HepG2 (cell line): ENCODE data around the gene CD300A. TPM values are rescaled to one million over a fixed set of nuclear protein-coding genes. Genes with fewer than 3 reads are reported as not detected.

ENCODE experiments used
- ATAC-seq: fragments of 200-7000 bp; cut with Tn5 transposase; 3 replicates; pipeline ENCODE4 v1.9.1; 2020; ENCODE audit warnings: mild to moderate bottlenecking, moderate library complexity
- BruUV-seq: library from RNA; stranded (reverse); fragments of 400-500 nt; replicated peaks from 2 replicates; lab custom pipeline; 2021; lab: Mats Ljungman, UMichigan
- CTCF ChIA-PET: fragments of 300-600 bp; formaldehyde crosslinking; extraction: SDS; loops from one replicate; lab custom pipeline; 2021; ENCODE audit warnings: low total read pairs, inconsistent platforms, low intra/inter-chr PET ratio; lab: Yijun Ruan, JAX
- POLR2A ChIA-PET: fragments of 350-600 bp; sonication (Branson Sonifier 250); formaldehyde crosslinking; loops from one replicate; lab custom pipeline; 2020; ENCODE audit warnings: antibody characterized with exemption, inconsistent platforms; lab: Yijun Ruan, JAX
- DNase-seq: peaks from one replicate; pipeline ENCODE4 v3.0.0-alpha.2; 2015; ENCODE audit warnings: low spot score
- FAIRE-seq: peaks from 3 replicates; lab custom pipeline; 2011; peaks lifted over from hg19 to GRCh38; lab: Jason Lieb, UNC
- H2AFZ ChIP-seq: one replicate; pipeline ENCODE4 v1.6.1; 2011; ENCODE audit warnings: low read length, inconsistent platforms
- H3K27ac ChIP-seq: fragments of 300-600 bp; 3 replicates; pipeline ENCODE4 v1.8.0; 2011; ENCODE audit warnings: mixed run types, mild to moderate bottlenecking, mixed read lengths, low read length, inconsistent platforms; ENCODE audit not compliant: insufficient read depth; ENCODE audit errors: extremely low read length
- H3K27me3 ChIP-seq, 2 experiments: fragments of 200-600 bp in 1 of 2; 2 replicates in 1 of 2; 3 replicates in 1 of 2; pipeline versions ENCODE4 v1.6.0 to v1.8.0; 2011; ENCODE audit warnings: low read length in 2 of 2, mild to moderate bottlenecking in 2 of 2, moderate library complexity in 2 of 2, inconsistent platforms in 1 of 2; ENCODE audit not compliant: insufficient read depth in 2 of 2, control insufficient read depth in 1 of 2
- H3K36me3 ChIP-seq, 2 experiments: fragments of 200-600 bp in 1 of 2; replicated peaks in 1 of 2; 2 replicates in 1 of 2; 3 replicates in 1 of 2; pipeline versions ENCODE4 v1.5.1 to v1.8.0; 2011; ENCODE audit warnings: low read length in 2 of 2, inconsistent platforms in 1 of 2; ENCODE audit not compliant: insufficient read depth in 2 of 2, control insufficient read depth in 1 of 2
- H3K4me1 ChIP-seq: 2 replicates; pipeline ENCODE4 v1.5.1; 2012; ENCODE audit warnings: low read length, inconsistent platforms; ENCODE audit not compliant: insufficient read depth
- H3K4me2 ChIP-seq: 2 replicates; pipeline ENCODE4 v1.6.0; 2011; ENCODE audit warnings: low read depth, low read length, inconsistent platforms
- H3K4me3 ChIP-seq, 3 experiments: fragments of 200-600 bp in 1 of 3; sonication (generic), shearing (Covaris generic) in 1 of 3; replicated peaks in 1 of 3; 2 replicates each; pipeline ENCODE4 v1.5.1; 2011 to 2016; ENCODE audit warnings: low read length in 3 of 3, inconsistent platforms in 2 of 3, low read depth in 2 of 3, mild to moderate bottlenecking in 2 of 3, control low read depth in 1 of 3, mixed read lengths in 1 of 3; ENCODE audit not compliant: insufficient read depth in 1 of 3
- H3K79me2 ChIP-seq: one replicate; pipeline ENCODE4 v1.6.1; 2011; ENCODE audit warnings: low read length, inconsistent platforms; ENCODE audit not compliant: insufficient read depth
- H3K9ac ChIP-seq: 2 replicates; pipeline ENCODE4 v1.6.0; 2011; ENCODE audit warnings: mild to moderate bottlenecking, low read depth, low read length, inconsistent platforms; ENCODE audit not compliant: insufficient read depth
- H3K9me3 ChIP-seq: 2 replicates; pipeline ENCODE4 v1.5.1; 2012; ENCODE audit warnings: mild to moderate bottlenecking, low read length
- H4K20me1 ChIP-seq: 2 replicates; pipeline ENCODE4 v1.6.0; 2011; ENCODE audit warnings: inconsistent platforms, mild to moderate bottlenecking, low read length, moderate library complexity; ENCODE audit not compliant: insufficient read depth
- CSRNP1 ChIP-seq: sonication (generic); formaldehyde crosslinking; IDR thresholded peaks from 2 replicates; pipeline ENCODE4 v1.8.1; 2023; ENCODE audit warnings: mild to moderate bottlenecking, missing genetic modification reagents
- ISL2 ChIP-seq: sonication (generic); formaldehyde crosslinking; IDR thresholded peaks from 2 replicates; pipeline ENCODE4 v1.5.0; 2020; ENCODE audit warnings: missing genetic modification reagents
- NR1H2 ChIP-seq: sonication (generic); formaldehyde crosslinking; IDR thresholded peaks from 2 replicates; pipeline ENCODE4 v1.8.1; 2022; ENCODE audit warnings: low read depth, missing genetic modification reagents, borderline replicate concordance
- TAF1 ChIP-seq: sonication (generic); formaldehyde crosslinking; IDR thresholded peaks from 2 replicates; pipeline ENCODE4 v1.4.0; 2020; ENCODE audit warnings: missing genetic modification reagents
- TEAD3 ChIP-seq: optimal IDR thresholded peaks from 2 replicates; pipeline ENCODE3; 2016; ENCODE audit warnings: borderline replicate concordance
- ZNF263 ChIP-seq: sonication (generic); formaldehyde crosslinking; IDR thresholded peaks from 2 replicates; pipeline ENCODE4 v1.4.0; 2020; ENCODE audit warnings: missing genetic modification reagents
- ZNF773 ChIP-seq: sonication (generic); formaldehyde crosslinking; IDR thresholded peaks from 2 replicates; pipeline ENCODE4 v1.4.0; 2020; ENCODE audit warnings: missing genetic modification reagents, borderline replicate concordance
- ZSCAN25 ChIP-seq: sonication (generic); formaldehyde crosslinking; IDR thresholded peaks from 2 replicates; pipeline ENCODE4 v1.8.0; 2022; ENCODE audit warnings: mild to moderate bottlenecking, missing genetic modification reagents
- WGBS: methylation state at CpG from one replicate; pipeline ENCODE4 v1.1.6; 2017; ENCODE audit warnings: low lambda C conversion rate; 5-methylcytosine and 5-hydroxymethylcytosine counted together
- in situ Hi-C: cut with HindIII; loops from 2 replicates; pipeline ENCODE4 v1.10.0; 2017; ENCODE audit warnings: low pct_unique_long_range_greater_than_20kb; ENCODE audit not compliant: extremely low pct_ligation_motif_present
- intact Hi-C: fragments of 100-400 bp; cut with micrococcal nuclease; formaldehyde crosslinking; loops from one replicate; pipeline ENCODE4 v1.10.0; 2022; ENCODE audit not compliant: unreplicated experiment
- polyA plus RNA-seq, 8 experiments: library from polyadenylated mRNA; depleted of rRNA in 3 of 8; stranded (reverse) in 7 of 8; unstranded in 1 of 8; fragments of >200 nt; fragmentation: Illumina TruSeq in 4 of 8; extraction: Trizol in 4 of 8; gene quantifications; 2 replicates each; pipeline versions ENCODE4 v1.2.1 to v1.2.3, GENCODE V29; 2011 to 2016; ENCODE audit warnings: low read depth in 4 of 8, missing spikeins in 1 of 8, mixed read lengths in 1 of 8; ENCODE audit not compliant: insufficient read depth in 1 of 8
- total RNA-seq, 5 experiments: library from RNA; depleted of rRNA; stranded (reverse); fragments of >200 nt; fragmentation: Illumina TruSeq; extraction: Trizol; gene quantifications; 2 replicates each; pipeline ENCODE4 v1.2.3, GENCODE V29; 2016; ENCODE audit warnings: low read depth in 1 of 5
- TF ChIP-seq, protein P1 (sequence below): sonication (generic); formaldehyde crosslinking; IDR thresholded peaks from 2 replicates; pipeline ENCODE4 v1.5.0; 2020; ENCODE audit warnings: missing genetic modification reagents
- TF ChIP-seq, protein P2 (sequence below): sonication (generic); formaldehyde crosslinking; conservative IDR thresholded peaks from 2 replicates; pipeline ENCODE4 v1.8.1; 2023; ENCODE audit warnings: missing genetic modification reagents
- TF ChIP-seq, protein P3 (sequence below): sonication (generic); formaldehyde crosslinking; IDR thresholded peaks from 2 replicates; pipeline ENCODE4 v1.4.0; 2020; ENCODE audit warnings: missing genetic modification reagents, borderline replicate concordance

CD300A gene
- total and polyA plus RNA-seq, 2 of the 13 experiments (the other 11 are each of a cell fraction or from before 2014, with no cell fraction given) = not detected

- in situ Hi-C loops (loop anchor here (10.0 to 25.0 kb wide), 3 partner anchors 322 to 1146 kb away; no protein-coding TSS in a partner anchor), intact Hi-C loops (loop anchor here (1.0 kb wide), 1 partner anchor 9 kb away; no protein-coding TSS in a partner anchor)
- DNase-seq = no peak
- ChIA-PET CTCF (interaction anchor here (1.7 to 2.0 kb wide), 2 partner anchors 25 kb away, joined by 6 to 14 read pairs; no protein-coding TSS in a partner anchor), POLR2A (interaction anchor here (1.1 to 7.4 kb wide), 7 partner anchors 9 to 304 kb away, joined by 3 to 99 read pairs (median 5); partner anchors contain the start of gene RAB37)
- Histone ChIP-seq H3K9me3 (0 out of 2 replicates have a peak, but pooled peaks cover 5% of the 10 kb centered on the region), H3K79me2 (peaks cover 68% of the 10 kb centered on the region), H2AFZ (no peak overlapping the region), H3K36me3 (peaks cover 0 to 5% of the 10 kb centered on the region in 2 experiments; a peak in 3 of 5 replicates), H4K20me1 (peaks cover 41% of the 10 kb centered on the region), H3K4me1 (peaks cover 67% of the 10 kb centered on the region), H3K4me3 (peak overlapping the region; percentile 82 to 94 (median 89)), H3K4me2 (peak overlapping the region; percentile 89), H3K27me3 (no peaks in the 10 kb centered on the region; a peak in 1 of 5 replicates), H3K27ac (peak overlapping the region; percentile 98), H3K9ac (peak overlapping the region; percentile 99)
- no peak for FAIRE-seq
- 2% methylated on average over 22 of the region's 23 CpGs for WGBS
- no TSS peak for BruUV-seq
- ATAC-seq = no peak
- 0 out of 2 replicates have a peak, but pooled peaks have one; percentile 22 for TF ChIP-seq ZSCAN25
- 0 out of 2 replicates have a peak, but pooled peaks have one; percentile 24 for TF ChIP-seq TAF1 (CRISPR knock-in tag)
- TF ChIP-seq, protein P1, sequence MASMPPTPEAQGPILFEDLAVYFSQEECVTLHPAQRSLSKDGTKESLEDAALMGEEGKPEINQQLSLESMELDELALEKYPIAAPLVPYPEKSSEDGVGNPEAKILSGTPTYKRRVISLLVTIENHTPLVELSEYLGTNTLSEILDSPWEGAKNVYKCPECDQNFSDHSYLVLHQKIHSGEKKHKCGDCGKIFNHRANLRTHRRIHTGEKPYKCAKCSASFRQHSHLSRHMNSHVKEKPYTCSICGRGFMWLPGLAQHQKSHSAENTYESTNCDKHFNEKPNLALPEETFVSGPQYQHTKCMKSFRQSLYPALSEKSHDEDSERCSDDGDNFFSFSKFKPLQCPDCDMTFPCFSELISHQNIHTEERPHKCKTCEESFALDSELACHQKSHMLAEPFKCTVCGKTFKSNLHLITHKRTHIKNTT (CRISPR knock-in tag) = no peak
- TF ChIP-seq TEAD3 (CRISPR knock-in tag) = peak; percentile 9
- TF ChIP-seq, protein P2, sequence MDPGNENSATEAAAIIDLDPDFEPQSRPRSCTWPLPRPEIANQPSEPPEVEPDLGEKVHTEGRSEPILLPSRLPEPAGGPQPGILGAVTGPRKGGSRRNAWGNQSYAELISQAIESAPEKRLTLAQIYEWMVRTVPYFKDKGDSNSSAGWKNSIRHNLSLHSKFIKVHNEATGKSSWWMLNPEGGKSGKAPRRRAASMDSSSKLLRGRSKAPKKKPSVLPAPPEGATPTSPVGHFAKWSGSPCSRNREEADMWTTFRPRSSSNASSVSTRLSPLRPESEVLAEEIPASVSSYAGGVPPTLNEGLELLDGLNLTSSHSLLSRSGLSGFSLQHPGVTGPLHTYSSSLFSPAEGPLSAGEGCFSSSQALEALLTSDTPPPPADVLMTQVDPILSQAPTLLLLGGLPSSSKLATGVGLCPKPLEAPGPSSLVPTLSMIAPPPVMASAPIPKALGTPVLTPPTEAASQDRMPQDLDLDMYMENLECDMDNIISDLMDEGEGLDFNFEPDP (CRISPR knock-in tag) = 0 out of 2 replicates have a peak, but pooled peaks have one; percentile 6
- TF ChIP-seq ZNF773 (CRISPR knock-in tag) = no peak
- TF ChIP-seq ZNF263 (CRISPR knock-in tag) = 0 out of 2 replicates have a peak, but pooled peaks have one; percentile 3
- TF ChIP-seq, protein P3, sequence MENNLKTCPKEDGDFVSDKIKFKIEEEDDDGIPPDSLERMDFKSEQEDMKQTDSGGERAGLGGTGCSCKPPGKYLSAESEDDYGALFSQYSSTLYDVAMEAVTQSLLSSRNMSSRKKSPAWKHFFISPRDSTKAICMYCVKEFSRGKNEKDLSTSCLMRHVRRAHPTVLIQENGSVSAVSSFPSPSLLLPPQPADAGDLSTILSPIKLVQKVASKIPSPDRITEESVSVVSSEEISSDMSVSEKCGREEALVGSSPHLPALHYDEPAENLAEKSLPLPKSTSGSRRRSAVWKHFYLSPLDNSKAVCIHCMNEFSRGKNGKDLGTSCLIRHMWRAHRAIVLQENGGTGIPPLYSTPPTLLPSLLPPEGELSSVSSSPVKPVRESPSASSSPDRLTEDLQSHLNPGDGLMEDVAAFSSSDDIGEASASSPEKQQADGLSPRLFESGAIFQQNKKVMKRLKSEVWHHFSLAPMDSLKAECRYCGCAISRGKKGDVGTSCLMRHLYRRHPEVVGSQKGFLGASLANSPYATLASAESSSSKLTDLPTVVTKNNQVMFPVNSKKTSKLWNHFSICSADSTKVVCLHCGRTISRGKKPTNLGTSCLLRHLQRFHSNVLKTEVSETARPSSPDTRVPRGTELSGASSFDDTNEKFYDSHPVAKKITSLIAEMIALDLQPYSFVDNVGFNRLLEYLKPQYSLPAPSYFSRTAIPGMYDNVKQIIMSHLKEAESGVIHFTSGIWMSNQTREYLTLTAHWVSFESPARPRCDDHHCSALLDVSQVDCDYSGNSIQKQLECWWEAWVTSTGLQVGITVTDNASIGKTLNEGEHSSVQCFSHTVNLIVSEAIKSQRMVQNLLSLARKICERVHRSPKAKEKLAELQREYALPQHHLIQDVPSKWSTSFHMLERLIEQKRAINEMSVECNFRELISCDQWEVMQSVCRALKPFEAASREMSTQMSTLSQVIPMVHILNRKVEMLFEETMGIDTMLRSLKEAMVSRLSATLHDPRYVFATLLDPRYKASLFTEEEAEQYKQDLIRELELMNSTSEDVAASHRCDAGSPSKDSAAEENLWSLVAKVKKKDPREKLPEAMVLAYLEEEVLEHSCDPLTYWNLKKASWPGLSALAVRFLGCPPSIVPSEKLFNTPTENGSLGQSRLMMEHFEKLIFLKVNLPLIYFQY (CRISPR knock-in tag) = 0 out of 2 replicates have a peak, but pooled peaks have one; percentile 23
- TF ChIP-seq NR1H2 (CRISPR knock-in tag) = no peak
- 0 out of 2 replicates have a peak, but pooled peaks have one; percentile 4 for TF ChIP-seq CSRNP1
- TF ChIP-seq ISL2 (CRISPR knock-in tag) = peak; percentile 25; the same call in 1 of the 2 replicates
Observed at GRCh38 chr17:74432766-74433391, 33.6 kb upstream of the CD300A start.
